HG03558 (cell line): ENCODE results near the gene DHRSX.
"Not testable (repeated sequence)": the region's sequence is repeated elsewhere in the genome, so short reads cannot be mapped to it uniquely, and the experiment has no call there.

Experiments
- ATAC-seq: cut with Tn5 transposase; IDR thresholded peaks from one replicate; pipeline ENCODE4 v1.9.1; 2021; ENCODE audit warnings: moderate number of reproducible peaks; ENCODE audit not compliant: unreplicated experiment; ENCODE audit errors: extremely low read depth

Gene DHRSX

GRCh38 chrX:2376166-2376565, 124.6 kb downstream of the DHRSX start:
- ATAC-seq = no peak

GRCh38 chrX:2374086-2374485, 126.7 kb downstream of the DHRSX start:
- ATAC-seq = no peak

GRCh38 chrX:2373615-2374014, 127.2 kb downstream of the DHRSX start:
- ATAC-seq = no peak

GRCh38 chrX:2371026-2371711, 129.6 kb downstream of the DHRSX start:
- ATAC-seq = no peak

DNA sequence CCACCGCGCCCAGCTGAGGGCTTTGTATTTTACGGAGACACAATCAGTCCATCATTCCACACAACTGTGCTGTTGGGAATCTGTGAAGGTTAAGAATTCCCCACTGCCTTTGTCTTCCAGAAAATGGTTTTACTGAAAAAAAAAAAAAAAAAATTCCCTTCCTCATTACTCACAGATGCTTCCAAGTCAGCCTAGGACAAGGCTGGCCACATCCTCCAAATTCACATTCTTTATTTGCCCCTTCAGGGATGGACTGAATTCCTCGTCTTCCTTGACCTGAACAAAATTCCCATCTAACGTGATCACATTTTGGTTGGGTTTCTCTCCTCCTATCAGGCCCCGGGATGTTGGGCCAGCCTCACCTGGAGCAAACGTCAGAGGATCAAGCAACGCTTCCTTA, 130.3 kb downstream of the DHRSX start:
- no peak for ATAC-seq

DNA sequence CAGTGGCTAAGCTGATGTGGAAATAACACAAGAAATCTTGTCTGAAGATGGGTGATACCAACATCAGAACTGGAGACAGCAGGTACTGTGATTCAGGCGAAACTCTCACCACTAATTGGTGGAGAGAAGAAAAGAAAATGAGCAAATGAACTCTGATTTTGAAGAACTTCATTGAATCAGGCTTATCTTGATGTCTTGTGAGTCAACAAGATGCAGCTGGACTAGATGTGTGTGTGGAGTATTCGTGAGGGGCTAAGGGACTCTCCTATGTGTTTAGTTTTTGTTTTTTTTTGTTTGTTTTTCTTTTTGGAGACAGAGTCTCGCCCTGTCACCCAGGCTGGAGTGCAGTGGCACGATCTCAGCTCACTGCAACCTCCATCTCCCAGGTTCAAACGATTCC, 131.6 kb downstream of the DHRSX start:
- no peak for ATAC-seq

DNA sequence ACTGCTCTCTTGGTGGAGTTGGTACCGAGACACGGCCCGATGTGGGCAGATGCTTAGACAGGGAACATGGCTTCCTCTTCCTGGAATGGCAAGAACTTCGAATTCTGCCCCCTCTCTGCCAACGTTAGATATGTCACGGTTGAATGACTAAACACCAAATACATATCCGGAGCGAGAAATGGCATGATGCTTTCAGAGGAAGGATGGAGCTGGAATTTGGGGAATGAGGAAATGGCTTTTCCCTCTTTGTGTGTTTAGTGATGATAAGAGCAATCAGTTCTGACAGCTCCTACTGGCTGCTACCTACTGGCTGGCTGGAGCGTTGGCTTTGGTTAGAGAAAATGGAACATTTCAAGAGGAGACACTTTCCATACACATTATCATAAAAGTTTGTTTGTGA, 140.0 kb downstream of the DHRSX start:
- no peak for ATAC-seq

DNA sequence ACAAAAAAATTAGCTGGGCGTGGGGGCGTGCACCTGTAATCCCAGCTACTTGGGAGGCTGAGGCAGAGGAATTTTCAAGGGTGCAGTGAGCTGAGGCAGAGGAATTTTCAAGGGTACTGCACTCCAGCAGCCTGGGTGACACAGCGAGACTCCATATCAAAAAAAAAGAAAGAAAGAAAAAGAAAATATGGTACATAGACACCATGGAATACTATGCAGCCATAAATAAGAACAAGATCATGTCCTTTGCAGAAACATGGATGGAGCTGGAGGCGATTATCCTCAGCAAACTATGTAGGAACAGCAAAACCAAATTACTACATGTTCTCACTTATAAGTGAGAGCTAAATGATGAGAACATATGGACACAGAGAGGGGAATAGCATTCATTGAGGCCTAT, 141.3 kb downstream of the DHRSX start:
- ATAC-seq = not testable (repeated sequence)

GRCh38 chrX:2351999-2352995, 148.5 kb downstream of the DHRSX start:
- ATAC-seq = no peak

DNA sequence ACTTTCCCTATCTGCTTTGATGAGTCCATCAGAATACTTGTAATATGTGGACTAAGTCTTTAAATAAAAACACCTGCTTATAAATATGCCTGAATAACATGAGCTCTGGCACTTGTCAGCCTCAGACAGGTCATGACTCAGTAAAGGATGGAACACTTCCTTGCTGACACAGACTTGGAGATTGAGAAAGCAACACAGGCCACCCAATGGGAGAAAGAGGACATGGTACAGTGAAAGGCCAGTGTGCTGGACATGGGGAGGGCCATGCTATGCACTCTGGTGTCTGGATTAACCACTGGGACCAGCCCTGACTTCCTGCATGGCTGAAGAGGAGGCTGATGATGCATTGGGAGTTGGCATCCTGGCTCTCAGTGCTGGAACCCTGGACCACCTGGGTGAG, 149.5 kb downstream of the DHRSX start:
- ATAC-seq = no peak

DNA sequence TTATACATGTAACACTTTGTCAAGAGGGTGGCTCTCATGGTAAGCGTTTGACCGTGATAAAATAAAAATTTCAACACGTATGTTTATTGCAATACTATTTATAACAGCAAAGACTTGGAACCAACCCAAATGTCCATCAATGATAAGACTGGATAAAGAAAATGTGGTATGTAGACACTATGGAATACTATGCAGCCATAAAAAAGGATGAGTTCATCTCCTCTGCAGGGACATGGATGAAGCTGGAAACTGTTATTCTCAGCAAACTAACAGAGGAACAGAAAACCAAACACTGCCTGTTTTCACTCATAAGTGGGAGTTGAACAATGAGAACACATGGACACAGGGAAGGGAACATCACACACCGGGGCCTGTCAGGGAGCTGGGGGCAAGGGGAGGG, 150.1 kb downstream of the DHRSX start:
- ATAC-seq = not testable (repeated sequence)

DNA sequence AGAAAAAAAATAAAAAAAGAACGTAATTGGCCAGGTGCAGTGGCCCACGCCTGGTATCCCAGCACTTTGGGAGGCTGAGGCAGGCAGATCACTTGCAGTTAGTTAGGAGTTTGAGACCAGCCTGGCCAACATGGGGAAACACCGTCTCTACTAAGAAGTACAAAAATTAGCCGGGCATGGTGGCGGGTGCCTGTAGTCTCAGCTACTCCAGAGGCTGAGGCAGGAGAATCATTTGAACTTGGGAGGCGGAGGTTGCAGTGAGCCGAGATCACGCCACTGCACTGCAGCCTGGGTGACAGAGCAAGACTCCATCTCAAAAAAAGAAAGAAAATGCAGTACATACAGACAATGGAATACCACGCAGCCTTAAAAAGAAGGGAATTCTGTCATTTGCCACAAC, 150.7 kb downstream of the DHRSX start:
- not testable (repeated sequence) for ATAC-seq

GRCh38 chrX:2348211-2348610, 152.6 kb downstream of the DHRSX start:
- no peak for ATAC-seq

DNA sequence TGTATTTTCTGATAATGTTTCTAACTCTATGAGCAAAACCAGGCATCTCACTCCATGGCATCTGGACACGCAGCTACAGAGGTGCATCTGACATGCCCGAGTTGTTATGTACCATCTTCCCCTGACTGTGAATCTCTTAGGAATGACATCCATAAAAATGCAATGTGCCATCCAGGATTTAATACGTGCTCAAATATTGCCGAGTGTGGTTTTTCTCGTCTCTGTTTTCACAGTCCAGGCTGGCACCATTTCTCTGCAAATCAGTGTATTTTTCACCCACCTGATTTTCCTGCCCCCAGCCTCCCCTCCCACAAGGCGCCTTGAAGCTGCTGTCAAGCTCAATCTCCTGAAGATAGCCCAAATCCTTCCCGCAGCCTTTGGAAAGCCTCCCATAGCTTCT, 154.6 kb downstream of the DHRSX start:
- no peak for ATAC-seq

GRCh38 chrX:2345562-2345961, 155.2 kb downstream of the DHRSX start:
- ATAC-seq = no peak

GRCh38 chrX:2343413-2343812, 157.4 kb downstream of the DHRSX start:
- no peak for ATAC-seq

GRCh38 chrX:2342874-2343273, 157.9 kb downstream of the DHRSX start:
- ATAC-seq = no peak

DNA sequence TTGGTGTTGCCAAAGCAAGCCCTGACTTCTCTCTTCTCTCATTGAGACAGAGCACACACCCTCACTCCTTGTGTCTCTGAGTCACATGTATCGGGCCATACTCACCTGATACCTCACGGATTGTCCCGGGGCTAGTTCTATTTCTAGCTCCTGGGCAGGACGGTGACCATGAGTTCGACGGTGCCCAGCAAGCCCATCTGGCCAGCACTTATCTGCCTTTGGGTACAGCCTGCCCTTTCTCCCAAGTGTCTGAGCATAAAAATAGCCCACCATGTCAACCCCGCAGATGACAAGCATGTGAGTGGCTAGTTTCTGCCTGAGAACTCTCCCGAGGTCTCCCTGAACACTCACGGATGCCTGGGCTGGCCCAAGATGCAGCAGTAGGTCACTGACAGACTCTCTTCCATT, 158.5 kb downstream of the DHRSX start:
- ATAC-seq = no peak

DNA sequence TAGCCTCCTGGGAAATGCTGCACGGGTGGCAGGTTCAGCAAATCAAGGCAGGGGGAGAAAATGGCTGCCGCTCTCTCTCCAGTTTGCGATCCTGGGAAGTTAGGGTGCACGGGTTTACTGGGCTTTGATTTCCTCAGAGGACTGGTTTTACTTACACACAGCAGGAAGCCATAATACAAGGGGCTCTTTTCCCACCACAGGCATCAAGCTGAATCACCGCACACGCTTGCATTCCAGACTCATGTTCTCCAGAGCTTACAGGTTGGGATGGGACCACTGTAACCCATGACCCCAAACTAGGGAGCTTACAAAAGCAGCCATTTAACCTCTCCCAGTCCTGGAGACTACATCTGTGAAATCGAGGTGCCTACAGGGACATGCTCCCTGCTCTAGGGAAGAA, 159.8 kb downstream of the DHRSX start:
- no peak for ATAC-seq

DNA sequence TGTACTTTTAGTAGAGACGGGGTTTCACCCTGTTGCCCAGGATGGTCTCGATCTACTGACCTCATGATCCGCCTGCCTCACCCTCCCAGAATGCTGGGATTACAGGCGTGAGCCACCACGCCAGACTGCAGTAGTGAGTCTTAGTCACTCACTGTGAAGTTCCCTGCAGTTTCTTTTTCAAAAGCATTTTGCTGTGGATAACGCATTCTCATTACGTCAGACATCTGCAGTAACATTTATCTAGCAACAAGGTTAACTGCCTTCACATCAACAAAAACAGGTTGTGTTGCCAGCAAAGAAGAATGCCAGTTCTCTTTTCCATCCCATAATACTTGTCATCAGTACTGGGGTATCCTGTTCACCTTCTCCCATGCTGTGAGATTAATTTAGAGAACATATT, 164.6 kb downstream of the DHRSX start:
- ATAC-seq = no peak

DNA sequence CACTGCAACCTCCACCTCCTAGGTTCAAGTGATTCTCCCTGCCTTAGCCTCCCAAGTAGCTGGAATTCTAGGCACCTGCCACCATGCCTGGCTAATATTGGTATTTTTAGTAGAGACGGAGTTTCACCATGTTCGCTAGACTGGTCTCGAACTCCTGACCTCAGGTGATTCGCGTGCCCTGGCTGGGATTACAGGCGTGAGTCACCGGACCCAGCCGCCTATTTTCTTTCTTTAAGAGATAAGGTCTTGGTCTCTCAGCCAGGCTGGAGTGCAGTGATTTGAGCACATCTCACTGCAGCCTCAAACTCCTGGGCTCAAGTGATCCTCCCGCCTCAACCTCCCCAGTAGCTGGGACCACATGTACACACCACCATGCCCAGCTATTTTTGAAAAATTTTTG, 166.5 kb downstream of the DHRSX start:
- ATAC-seq = no peak
